NOMO-1 treated with DMSO at 0.1 percent for 48 hours (cell line): ENCODE measurements around the gene IQCK.

ENCODE experiments used
- DNase-seq: peaks from one replicate; lab custom pipeline; 2025; ENCODE audit not compliant: unreplicated experiment; lab: John Stamatoyannopoulos, UW

The IQCK gene

GRCh38 chr16:19698480-19699465 lies 19.3 kb upstream of the IQCK start:
- no peak for DNase-seq

- no peak for DNase-seq
These were observed 18.6 kb upstream of the IQCK start for GRCh38 chr16:19699472-19699871.

DNA sequence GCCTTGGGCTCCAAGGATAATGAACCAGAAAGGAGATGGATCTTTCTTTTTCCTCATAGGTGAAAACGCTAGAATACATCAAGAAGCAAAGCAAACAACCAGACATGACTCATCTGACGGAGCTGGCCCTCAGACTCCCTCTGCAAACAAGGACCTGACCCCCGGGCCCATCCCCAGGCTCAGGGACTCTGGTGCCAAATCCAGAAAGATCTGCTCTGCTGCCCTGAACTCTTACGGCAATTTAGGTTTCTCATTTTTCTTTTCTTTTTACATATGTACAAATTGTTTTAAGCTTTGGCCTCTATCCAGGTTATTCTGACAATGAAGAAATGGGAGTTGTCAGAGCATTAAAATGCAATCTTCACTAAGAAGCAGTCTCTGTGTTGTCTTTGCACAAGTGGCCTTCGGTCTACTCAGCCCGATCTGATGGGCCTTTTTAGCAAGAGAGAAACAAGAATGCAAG lies 17.7 kb upstream of the IQCK start:
- DNase-seq: no peak

GRCh38 chr16:19701091-19701490 lies 17.0 kb upstream of the IQCK start:
- no peak for DNase-seq

DNA sequence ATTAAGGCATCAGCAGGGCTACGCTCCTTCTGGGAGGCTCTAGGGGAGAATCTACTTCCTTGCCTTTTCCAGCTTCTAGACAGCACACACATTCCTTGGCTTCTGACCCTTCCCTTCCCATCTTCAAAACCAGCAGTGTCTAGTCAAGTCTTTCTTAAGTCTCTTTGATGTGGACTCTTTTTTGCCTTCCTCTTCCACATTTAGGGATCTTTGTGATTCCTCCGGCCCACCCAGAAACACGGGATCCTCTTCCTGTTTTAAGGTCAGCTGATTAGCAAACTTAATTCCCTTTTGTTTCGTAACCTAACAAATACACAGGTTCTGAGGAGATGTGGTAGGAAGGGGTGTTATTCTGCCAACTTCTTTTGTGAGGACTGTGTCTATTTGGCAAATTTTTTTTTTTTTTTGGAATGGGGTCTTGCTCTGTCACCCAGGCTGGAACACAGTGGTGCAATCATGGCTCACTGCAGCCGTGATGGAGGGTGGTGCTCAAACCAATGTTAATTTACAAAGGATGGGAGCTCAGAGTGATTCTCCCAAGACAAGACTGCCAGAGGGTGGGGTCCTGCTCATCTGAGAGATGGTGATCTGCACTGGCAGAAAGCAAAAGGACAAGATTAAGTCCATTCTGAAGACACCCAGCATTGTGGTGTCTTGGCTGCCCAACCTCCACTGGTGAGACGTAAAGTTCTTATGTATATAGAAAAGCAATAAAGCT lies 14.7 kb upstream of the IQCK start:
- no peak for DNase-seq

GRCh38 chr16:19704321-19705145 lies 13.5 kb upstream of the IQCK start:
- no peak for DNase-seq

GRCh38 chr16:19705146-19705501 lies 12.9 kb upstream of the IQCK start:
- no peak for DNase-seq

DNA sequence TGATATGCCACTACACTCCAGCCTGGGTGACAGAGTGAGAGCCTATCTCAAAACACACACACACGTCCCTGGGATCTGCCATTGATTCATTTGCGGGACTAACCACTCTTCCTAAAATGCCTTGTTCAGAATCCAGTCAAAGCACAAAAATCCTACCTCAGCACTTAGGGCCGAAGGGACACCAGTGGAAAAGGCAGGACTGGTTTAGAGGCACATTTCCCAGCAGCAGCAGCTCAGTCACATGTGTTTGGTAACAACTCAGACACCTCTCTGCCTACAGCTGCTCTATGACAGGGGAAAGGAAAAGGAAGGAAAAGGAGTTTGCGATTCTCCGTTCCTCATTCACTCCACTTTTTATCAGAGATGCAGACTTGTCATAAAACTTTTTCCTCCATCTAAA lies 12.2 kb upstream of the IQCK start:
- no peak for DNase-seq

DNA sequence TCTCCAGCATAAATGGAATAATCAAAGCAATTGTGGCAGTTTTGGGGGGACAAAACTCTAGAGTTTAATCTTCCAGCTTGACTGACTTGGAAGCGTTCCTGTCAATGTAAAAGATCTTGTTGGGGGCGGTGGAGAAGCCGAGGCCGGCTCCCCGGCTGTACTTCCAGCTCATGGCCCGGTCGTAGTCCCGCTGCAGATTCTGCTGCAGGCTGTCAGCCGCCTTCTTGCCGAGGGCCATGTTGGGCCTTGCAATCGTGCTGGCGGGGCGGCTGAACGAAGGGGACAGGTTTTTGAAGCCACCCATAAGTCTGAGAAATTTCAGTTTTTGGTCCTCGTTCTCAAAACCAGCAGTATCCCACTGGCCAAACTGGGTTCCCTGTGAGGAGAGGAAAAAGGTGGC lies 11.2 kb upstream of the IQCK start:
- DNase-seq: no peak

- no peak for DNase-seq
These were observed 10.3 kb upstream of the IQCK start for GRCh38 chr16:19707569-19708295.

DNA sequence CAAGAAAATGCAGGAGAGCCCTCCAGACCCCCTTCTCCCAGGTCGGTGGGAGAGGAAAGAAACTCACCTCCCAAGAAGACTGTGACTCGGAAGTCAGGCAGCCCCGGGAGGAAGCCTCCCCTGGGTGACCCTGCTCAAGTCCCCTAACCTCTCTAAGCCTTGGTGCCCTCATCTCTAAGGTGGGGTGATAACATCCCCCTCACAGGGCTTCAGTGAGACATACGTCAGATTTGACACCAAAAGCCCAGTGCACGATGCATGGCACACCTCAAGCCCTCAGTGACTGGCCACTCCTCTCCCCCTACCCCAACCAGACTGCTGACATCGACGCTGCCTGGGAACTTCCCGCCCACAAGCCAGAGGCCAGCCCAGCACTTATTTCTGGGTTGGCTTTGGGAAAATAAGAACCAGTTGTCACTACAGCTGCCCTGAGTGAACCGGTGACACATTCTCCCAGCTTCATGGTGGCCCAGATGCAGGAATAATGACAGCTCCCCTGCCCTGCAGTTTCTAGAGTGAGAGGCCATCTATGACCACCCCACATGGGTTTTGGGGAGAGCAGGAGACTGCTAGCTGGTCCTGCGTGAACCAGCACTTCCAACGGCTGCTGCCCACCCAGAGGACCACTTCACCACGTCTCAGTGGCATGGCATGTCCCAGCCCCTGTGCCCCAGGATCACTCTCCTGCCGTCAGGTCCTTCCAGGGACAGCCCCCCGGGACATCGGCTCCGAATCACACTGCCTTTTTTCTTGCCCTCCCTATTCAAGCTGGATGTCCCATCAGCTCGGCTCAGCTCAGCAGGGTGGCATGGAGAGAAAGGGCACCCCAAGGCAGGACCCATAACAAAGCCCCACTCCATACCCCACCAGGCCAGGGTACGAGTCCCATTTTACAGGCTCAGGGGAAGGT lies 9.5 kb upstream of the IQCK start:
- DNase-seq: no peak

DNA sequence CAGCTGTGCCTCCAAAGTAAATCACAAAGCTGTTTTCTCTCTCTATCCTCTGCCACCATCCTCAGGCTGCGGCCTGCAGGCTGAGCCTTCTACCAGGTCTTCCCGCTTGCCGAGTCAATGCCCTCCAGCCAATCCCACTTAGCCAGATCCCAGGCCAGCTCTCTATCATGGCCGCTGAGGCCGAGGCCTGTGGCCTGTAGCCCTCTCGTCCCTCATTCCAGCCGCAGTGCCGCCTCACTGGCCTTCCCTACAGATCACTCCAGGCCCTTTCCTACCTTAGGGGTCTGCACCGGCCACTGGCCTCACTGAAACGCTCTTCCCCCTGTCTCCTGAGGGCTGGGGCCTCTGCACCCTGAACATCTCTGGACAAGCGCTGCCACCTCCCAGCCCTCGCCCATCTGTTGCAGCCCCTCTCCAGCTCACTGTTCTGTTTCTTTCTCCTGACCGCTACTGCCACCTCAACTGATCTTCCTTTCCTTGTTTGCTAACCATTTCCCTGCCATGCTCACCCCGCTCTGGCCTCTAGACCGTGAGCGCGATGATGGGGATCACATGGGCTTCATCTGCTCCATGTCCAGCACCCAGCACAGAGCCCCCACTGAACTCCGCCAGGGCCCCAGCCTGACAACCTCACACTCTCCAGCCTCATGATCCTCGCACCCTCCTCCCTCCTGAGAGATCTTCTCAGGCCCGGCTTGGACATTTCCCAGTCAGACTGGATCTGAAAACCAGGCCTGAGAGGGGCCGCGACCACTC lies 8.5 kb upstream of the IQCK start:
- DNase-seq: no peak

GRCh38 chr16:19710191-19710908 lies 7.7 kb upstream of the IQCK start:
- no peak for DNase-seq

DNA sequence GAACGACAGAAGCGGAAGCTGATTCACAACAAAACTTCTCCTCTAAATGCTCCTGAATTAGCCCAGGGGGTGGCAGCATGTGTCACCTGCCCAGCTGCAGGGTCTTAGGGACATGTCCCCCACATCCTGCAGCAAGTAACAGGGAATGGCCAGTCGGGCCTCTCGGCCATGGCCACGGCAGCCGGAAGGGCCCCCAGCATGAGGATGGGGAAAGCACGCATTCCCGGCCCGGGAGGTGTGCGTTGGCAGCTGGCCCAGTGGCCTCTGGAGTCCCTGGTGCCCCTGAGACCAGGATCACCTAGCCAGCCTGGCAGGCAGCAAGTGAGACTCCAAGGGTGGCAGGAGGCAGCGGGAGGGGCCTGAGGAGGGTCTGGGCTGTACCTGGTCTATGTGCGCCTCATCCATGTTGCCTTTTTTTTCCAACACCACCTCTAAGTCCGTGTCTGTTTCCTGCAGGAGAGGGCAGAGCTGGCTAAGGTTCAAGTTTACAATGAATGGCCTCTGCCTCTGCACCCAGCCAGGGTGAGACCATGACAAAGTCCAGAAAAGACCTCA lies 7.0 kb upstream of the IQCK start:
- no peak for DNase-seq

DNA sequence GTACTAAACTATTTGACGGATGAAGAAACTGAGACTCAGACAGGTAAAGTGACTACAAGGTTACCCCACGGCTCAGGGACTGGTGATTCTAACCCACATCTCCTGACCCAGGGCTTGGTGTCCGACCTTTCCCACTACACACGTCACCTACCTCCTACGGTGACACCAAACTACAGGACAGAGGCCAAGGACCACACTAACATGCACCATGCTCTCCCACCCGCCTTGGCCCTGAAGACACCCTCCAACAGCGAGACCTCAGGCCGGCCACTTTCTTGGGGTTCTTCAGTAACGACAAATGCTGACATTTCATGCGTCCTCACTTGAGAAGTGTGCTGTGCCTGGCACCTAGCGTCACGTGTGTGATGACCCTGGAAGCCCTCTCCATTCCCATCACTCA lies 6.4 kb upstream of the IQCK start:
- no peak for DNase-seq

DNA sequence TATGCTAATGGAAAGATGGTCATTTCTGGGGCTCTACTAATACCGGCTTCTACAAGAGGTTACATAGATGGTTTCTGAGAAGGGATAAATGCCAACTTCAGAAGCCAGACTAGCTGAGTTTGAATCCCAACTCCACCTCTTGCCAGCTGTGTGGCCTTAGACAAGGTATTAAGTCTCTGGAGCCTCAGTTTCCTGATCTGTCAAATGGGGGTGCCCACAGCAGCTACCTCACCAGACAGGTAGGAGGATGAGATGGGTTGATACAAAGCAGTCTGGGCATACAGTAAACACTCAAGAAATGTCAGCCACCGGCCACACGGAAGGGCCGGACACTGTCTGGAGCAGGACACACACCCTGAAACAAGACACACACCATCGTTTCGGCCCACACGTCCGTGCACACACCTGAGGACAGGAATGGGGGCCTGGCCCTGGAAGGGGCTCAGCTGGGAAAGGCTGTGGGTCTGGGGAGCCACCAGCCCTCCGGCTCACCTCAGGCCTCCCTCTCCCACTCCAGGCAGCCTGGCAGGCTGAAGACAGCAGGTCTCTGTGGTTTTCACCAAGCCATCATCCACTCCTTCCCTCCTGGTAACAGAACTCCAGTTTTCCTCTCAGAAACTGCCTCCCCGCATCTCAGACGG lies 5.5 kb upstream of the IQCK start:
- no peak for DNase-seq

DNA sequence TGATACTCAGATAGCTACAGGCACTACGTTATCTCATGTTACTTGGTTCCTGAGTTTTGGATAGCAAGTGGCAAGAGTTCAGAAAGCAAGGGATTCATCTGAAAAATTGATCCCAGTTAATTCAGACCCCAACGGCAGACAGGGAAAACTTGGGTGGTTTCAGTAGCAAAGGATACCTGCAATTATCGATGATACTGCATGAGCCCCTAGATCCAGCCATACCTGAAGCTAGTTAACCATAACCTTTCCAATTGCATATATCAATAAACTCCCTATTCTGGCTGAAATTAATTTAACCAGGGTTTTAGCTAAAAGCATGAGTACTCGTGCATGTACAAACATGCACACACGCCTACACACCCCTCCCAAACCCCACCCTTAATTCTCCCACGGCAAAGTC lies 4.4 kb upstream of the IQCK start:
- DNase-seq: no peak

GRCh38 chr16:19715566-19715965 lies 2.5 kb upstream of the IQCK start:
- no peak for DNase-seq
